Measurements from ENCODE around the gene NACC1. TPM values are rescaled to one million over a fixed set of nuclear protein-coding genes. Genes with fewer than 3 reads are reported as not detected.

NACC1 gene
- total and polyA plus RNA-seq, 2 of the 13 experiments (the other 11 are each of a cell fraction or from before 2014, with no cell fraction given): 31.8 to 42.3 TPM

DNA sequence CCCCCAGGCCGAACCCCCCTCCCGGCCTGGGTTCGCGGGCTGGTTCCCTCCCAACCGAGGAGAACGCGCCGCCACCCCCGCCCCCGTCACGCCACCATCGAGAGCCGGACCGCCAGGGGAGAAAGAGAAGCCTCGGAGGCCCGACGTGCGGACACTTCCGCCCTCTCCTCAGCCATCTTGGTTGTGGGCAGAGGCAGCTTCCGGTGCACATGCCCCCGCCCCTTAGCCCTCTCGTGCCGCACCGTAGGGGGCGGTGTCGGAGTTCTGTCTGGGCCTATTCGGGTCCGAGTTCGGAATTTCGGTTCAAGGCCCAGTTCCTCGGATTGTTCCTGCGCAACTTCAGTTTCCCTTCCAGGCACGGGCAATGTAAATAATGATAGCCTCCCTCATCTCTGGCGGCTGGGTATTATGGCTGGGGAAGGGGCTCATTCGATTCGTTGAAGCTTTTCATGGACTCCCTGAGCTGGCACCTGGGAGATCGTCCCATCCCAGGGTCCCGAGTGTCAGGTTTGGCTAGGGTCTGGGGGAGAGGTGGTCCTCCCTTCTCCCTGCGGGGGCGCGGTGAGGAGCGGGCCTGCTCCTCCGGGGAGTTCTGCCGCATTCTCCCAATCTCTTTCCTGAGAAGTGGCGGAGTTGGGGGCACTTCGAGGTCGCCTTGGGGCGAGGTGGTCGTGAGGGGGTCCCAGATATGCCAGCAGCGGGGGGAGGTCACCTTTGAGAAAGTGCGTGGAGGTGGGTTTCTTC is 32.3 kb downstream of the NACC1 start, which contains the start of the genes IER2 and STX10 (continued):
- TF ChIP-seq ZNF749 (CRISPR knock-in tag; IDR thresholded peaks at IDR 0.05; ENCODE audit: borderline replicate concordance): no peak
- TF ChIP-seq ZNF691 (CRISPR knock-in tag; IDR thresholded peaks at IDR 0.05; ENCODE audit: borderline replicate concordance, low read depth): peak; percentile 75
- TF ChIP-seq FOXJ3 (CRISPR knock-in tag; IDR thresholded peaks at IDR 0.05; ENCODE audit: borderline replicate concordance): peak; percentile 51
- 0 out of 2 replicates have a peak, but pooled peaks have one; percentile 15 for TF ChIP-seq ELK4 (CRISPR knock-in tag; IDR thresholded peaks at IDR 0.05; ENCODE audit: borderline replicate concordance)
- TF ChIP-seq, protein P1, sequence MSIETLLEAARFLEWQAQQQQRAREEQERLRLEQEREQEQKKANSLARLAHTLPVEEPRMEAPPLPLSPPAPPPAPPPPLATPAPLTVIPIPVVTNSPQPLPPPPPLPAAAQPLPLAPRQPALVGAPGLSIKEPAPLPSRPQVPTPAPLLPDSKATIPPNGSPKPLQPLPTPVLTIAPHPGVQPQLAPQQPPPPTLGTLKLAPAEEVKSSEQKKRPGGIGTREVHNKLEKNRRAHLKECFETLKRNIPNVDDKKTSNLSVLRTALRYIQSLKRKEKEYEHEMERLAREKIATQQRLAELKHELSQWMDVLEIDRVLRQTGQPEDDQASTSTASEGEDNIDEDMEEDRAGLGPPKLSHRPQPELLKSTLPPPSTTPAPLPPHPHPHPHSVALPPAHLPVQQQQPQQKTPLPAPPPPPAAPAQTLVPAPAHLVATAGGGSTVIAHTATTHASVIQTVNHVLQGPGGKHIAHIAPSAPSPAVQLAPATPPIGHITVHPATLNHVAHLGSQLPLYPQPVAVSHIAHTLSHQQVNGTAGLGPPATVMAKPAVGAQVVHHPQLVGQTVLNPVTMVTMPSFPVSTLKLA (IDR thresholded peaks at IDR 0.05): peak; percentile 62
- no peak for TF ChIP-seq ARHGAP35 (CRISPR knock-in tag; IDR thresholded peaks at IDR 0.05; ENCODE audit: borderline replicate concordance)
- TF ChIP-seq ZNF24 (IDR thresholded peaks at IDR 0.05): no peak
- TF ChIP-seq RARG (CRISPR knock-in tag; IDR thresholded peaks at IDR 0.05; ENCODE audit: low read depth): no peak
- 0 out of 2 replicates have a peak, but pooled peaks have one; percentile 7 for TF ChIP-seq ZNF629 (CRISPR knock-in tag; conservative IDR thresholded peaks at IDR 0.05)
- TF ChIP-seq AHR (CRISPR knock-in tag; IDR thresholded peaks at IDR 0.05): peak; percentile 66; the same call in 1 of the 2 replicates
- no peak for TF ChIP-seq TRIM22 (IDR thresholded peaks at IDR 0.05)
- peak; percentile 62 for TF ChIP-seq HIVEP1 (CRISPR knock-in tag; IDR thresholded peaks at IDR 0.05)
- no peak for TF ChIP-seq SRSF9 (IDR thresholded peaks at IDR 0.05; ENCODE audit: borderline replicate concordance, insufficient read depth, low read depth, low read length, poor library complexity, severe bottlenecking)
- 0 out of 2 replicates have a peak, but pooled peaks have one; percentile 25 for TF ChIP-seq KDM5B (CRISPR knock-in tag; IDR thresholded peaks at IDR 0.05; ENCODE audit: borderline replicate concordance)
- no peak for TF ChIP-seq ZNF251 (CRISPR knock-in tag; IDR thresholded peaks at IDR 0.05)
- TF ChIP-seq HNRNPL (IDR thresholded peaks at IDR 0.05; ENCODE audit: low read depth, low read length): no peak
- TF ChIP-seq, protein P2, sequence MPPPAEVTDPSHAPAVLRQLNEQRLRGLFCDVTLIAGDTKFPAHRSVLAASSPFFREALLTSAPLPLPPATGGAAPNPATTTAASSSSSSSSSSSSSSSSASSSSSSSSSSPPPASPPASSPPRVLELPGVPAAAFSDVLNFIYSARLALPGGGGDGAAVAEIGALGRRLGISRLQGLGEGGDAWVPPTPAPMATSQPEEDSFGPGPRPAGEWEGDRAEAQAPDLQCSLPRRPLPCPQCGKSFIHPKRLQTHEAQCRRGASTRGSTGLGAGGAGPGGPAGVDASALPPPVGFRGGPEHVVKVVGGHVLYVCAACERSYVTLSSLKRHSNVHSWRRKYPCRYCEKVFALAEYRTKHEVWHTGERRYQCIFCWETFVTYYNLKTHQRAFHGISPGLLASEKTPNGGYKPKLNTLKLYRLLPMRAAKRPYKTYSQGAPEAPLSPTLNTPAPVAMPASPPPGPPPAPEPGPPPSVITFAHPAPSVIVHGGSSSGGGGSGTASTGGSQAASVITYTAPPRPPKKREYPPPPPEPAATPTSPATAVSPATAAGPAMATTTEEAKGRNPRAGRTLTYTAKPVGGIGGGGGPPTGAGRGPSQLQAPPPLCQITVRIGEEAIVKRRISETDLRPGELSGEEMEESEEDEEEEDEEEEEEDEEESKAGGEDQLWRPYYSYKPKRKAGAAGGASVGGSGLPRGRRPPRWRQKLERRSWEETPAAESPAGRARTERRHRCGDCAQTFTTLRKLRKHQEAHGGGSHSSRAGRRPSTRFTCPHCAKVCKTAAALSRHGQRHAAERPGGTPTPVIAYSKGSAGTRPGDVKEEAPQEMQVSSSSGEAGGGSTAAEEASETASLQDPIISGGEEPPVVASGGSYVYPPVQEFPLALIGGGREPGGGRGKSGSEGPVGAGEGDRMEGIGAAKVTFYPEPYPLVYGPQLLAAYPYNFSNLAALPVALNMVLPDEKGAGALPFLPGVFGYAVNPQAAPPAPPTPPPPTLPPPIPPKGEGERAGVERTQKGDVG (CRISPR knock-in tag; IDR thresholded peaks at IDR 0.05; ENCODE audit: borderline replicate concordance): no peak
- no peak for TF ChIP-seq FOXP1 (IDR thresholded peaks at IDR 0.05)
- peak; percentile 38; the same call in 1 of the 2 replicates for TF ChIP-seq FOXP1 (CRISPR knock-in tag; IDR thresholded peaks at IDR 0.05)
- no peak; the same call in 1 of the 2 replicates for TF ChIP-seq SNAI1 (CRISPR knock-in tag; IDR thresholded peaks at IDR 0.05; ENCODE audit: borderline replicate concordance)

All from HepG2 (cell line).